Lung (tissue), 13 donors: ENCODE data around the gene HS6ST2. TPM values are rescaled to one million over a fixed set of nuclear protein-coding genes. Genes with fewer than 3 reads are reported as not detected.

Experiments
- ATAC-seq: fragments of 200-7000 bp; cut with Tn5 transposase; one replicate; pipeline ENCODE4 v1.9.1; 2020; ENCODE audit warnings: moderate number of reproducible peaks; ENCODE audit not compliant: insufficient read depth, low FRiP score
- DNase-seq, 3 donors: peaks; one replicate each; pipeline ENCODE4 v3.0.0-alpha.2; 2013 to 2017
- H3K27ac ChIP-seq, 2 donors: one replicate each; pipeline ENCODE4 v1.5.1; 2013; ENCODE audit warnings: mild to moderate bottlenecking in 2 of 2, moderate library complexity in 2 of 2, control low read depth in 1 of 2, inconsistent platforms in 1 of 2, low read depth in 1 of 2, low read length in 1 of 2
- H3K27me3 ChIP-seq, 3 donors: one replicate each; pipeline ENCODE4 v1.5.1; 2013; ENCODE audit warnings: low read length in 2 of 3; ENCODE audit not compliant: control insufficient read depth in 3 of 3, insufficient read depth in 3 of 3
- H3K36me3 ChIP-seq, 4 donors: one replicate each; pipeline ENCODE4 v1.5.1; 2013; ENCODE audit warnings: low read length in 4 of 4, mild to moderate bottlenecking in 1 of 4, moderate library complexity in 1 of 4; ENCODE audit not compliant: control insufficient read depth in 4 of 4, insufficient read depth in 4 of 4
- H3K4me1 ChIP-seq, 5 donors: one replicate each; pipeline ENCODE4 v1.5.1; 2013; ENCODE audit warnings: low read length in 5 of 5, mild to moderate bottlenecking in 2 of 5, moderate library complexity in 1 of 5; ENCODE audit not compliant: control insufficient read depth in 5 of 5, insufficient read depth in 5 of 5
- H3K4me3 ChIP-seq: one replicate; pipeline ENCODE4 v1.5.1; 2013; ENCODE audit warnings: mild to moderate bottlenecking, control low read depth, moderate library complexity
- H3K9ac ChIP-seq, 2 donors: one replicate each; pipeline ENCODE4 v1.5.1; 2013; ENCODE audit warnings: low read length in 2 of 2, control low read depth in 1 of 2; ENCODE audit not compliant: insufficient read depth in 1 of 2
- H3K9me3 ChIP-seq, 4 donors: one replicate each; pipeline ENCODE4 v1.5.1; 2013; ENCODE audit warnings: low read length in 3 of 4, mild to moderate bottlenecking in 1 of 4, moderate library complexity in 1 of 4; ENCODE audit not compliant: control insufficient read depth in 4 of 4, insufficient read depth in 3 of 4
- WGBS, 2 donors: extraction: QIAGEN DNeasy Blood & Tissue Kit; methylation state at CpG; one replicate each; pipeline ENCODE4 v1.1.7; 2013; 5-methylcytosine and 5-hydroxymethylcytosine counted together
- polyA plus RNA-seq, 2 donors: library from polyadenylated mRNA; stranded (reverse); fragments of 200-250 nt; gene quantifications; one replicate each; pipeline ENCODE4 v1.2.1, GENCODE V29; 2013
- small RNA-seq: library from RNA; depleted of rRNA; stranded (forward); fragments of <200 nt; gene quantifications from one replicate; pipeline ENCODE3, GENCODE V24; 2014; ENCODE audit warnings: low replicate concordance
- total RNA-seq, 2 donors: library from RNA; depleted of rRNA in 1 of 2; stranded (reverse); fragments of >200 nt in 1 of 2; gene quantifications; one replicate each; pipeline ENCODE4 v1.2.1, GENCODE V29; 2014 to 2021
- TF ChIP-seq, protein P1 (sequence below): IDR thresholded peaks from 2 replicates; pipeline ENCODE4 v1.5.1; 2012; ENCODE audit warnings: mild to moderate bottlenecking; ENCODE audit errors: control extremely low read depth, extremely low read depth
- donor health status: control.
- donor health status: control.
- donor health status: Bipolar disorder and iron deficiency.
- donor health status: healthy.
- donor health status: DM: yes; HTN: yes; CAD: no.

Gene HS6ST2
- total and polyA plus RNA-seq, 4 donors: 0.28 to 14.3 (median 2.2) TPM

DNA sequence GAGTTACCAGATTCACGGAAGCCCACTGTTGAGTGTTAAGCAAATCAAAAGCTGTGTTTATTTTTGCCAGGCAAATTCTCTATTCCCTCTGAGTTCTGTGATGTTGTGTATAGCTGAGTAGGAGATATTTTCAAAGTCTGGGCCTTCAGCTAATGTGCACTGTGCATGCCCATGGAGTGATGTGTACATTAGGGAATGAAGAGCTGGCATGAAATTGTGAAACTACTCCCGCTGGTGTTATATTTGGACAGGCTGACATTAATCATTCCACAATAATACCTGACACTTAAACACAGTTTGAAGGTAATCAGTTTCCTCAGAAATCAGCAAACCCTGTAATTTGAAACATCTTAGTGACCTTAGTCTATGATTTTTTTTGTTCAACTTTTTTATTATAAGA is 381.5 kb downstream of the HS6ST2 start:
- no peaks in the 10 kb centered on the region for H3K36me3 ChIP-seq
- H3K4me1 ChIP-seq: no peaks in the 10 kb centered on the region
- TF ChIP-seq, protein P1, sequence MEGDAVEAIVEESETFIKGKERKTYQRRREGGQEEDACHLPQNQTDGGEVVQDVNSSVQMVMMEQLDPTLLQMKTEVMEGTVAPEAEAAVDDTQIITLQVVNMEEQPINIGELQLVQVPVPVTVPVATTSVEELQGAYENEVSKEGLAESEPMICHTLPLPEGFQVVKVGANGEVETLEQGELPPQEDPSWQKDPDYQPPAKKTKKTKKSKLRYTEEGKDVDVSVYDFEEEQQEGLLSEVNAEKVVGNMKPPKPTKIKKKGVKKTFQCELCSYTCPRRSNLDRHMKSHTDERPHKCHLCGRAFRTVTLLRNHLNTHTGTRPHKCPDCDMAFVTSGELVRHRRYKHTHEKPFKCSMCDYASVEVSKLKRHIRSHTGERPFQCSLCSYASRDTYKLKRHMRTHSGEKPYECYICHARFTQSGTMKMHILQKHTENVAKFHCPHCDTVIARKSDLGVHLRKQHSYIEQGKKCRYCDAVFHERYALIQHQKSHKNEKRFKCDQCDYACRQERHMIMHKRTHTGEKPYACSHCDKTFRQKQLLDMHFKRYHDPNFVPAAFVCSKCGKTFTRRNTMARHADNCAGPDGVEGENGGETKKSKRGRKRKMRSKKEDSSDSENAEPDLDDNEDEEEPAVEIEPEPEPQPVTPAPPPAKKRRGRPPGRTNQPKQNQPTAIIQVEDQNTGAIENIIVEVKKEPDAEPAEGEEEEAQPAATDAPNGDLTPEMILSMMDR: no peak
- no peak overlapping the region for H3K27ac ChIP-seq
- H3K9ac ChIP-seq: no peak overlapping the region
- ATAC-seq (no peak), DNase-seq (no peak)
- H3K4me3 ChIP-seq: no peak overlapping the region
- 55 to 72% methylated on average over 2 of the region's 2 CpGs for WGBS, 2 donors
- H3K9me3 ChIP-seq: no peaks in the 10 kb centered on the region
- H3K27me3 ChIP-seq: peaks cover 0 to 47% (median 17%) of the 10 kb centered on the region in 3 donors

Small RNAs within 50 kb of the gene (small RNA-seq; reads per million reads assigned to genes)
- not detected for gene RNU6-98P
- gene Z82205.1: not detected

Other genes starting within 250 kb of the HS6ST2 start
- gene USP26, start 138.5 kb upstream of the HS6ST2 start, total RNA-seq: not detected
- gene USP26, start 138.5 kb upstream of the HS6ST2 start, polyA plus RNA-seq: not detected